HG03280 (cell line): ENCODE results near the gene FUT7.

Experiments used
- ATAC-seq: cut with Tn5 transposase; IDR thresholded peaks from one replicate; pipeline ENCODE4 v1.9.1; 2021; ENCODE audit warnings: mild to moderate bottlenecking, moderate library complexity; ENCODE audit not compliant: unreplicated experiment

The FUT7 gene

GRCh38 chr9:136985027-136985602, 46.8 kb downstream of the FUT7 start:
- ATAC-seq: no peak

- ATAC-seq: no peak
These were observed 47.3 kb downstream of the FUT7 start for GRCh38 chr9:136984464-136985026.

- ATAC-seq: no peak
These were observed 48.1 kb downstream of the FUT7 start for GRCh38 chr9:136983656-136984314.

GRCh38 chr9:136983167-136983566, 48.7 kb downstream of the FUT7 start:
- ATAC-seq: no peak

GRCh38 chr9:136982232-136983051, 49.4 kb downstream of the FUT7 start, which contains the start of gene LCNL1:
Gene LCNL1, plus strand, starts transcription at chr9:136982993. Its CDS starts 594 bp downstream, at chr9:136983587.
- no peak for ATAC-seq

GRCh38 chr9:136981588-136982231, 50.2 kb downstream of the FUT7 start:
- ATAC-seq: no peak

- no peak for ATAC-seq
These were observed 51.0 kb downstream of the FUT7 start for GRCh38 chr9:136980669-136981478.
